Measurements from ENCODE around the gene C16orf87. TPM values are rescaled to one million over a fixed set of nuclear protein-coding genes. Genes with fewer than 3 reads are reported as not detected.

C16orf87 gene
- polyA plus RNA-seq, 12 donors = 25.3 to 39.7 (median 28.9) TPM; not detected in 1

DNA sequence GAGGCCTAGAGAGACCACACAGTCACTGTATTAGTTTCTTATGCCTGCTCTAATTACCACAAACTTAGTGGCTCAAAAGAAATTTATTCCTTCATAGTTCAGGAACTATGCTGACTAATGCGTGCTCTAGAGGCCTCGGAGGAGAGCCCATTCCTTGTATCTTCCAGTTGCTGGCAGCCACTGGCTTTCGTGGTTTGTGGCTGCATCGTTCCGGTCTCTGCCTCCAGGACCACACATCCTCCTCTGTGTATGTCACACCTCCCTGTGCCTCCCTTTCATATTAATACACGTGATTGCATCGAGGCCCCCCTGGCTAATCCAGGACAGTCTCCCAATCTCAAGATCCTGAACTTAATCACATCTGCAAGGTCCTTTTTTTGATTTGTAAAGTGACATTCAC lies 65.9 kb downstream of the C16orf87 start:
- no peak for DNase-seq

DNA sequence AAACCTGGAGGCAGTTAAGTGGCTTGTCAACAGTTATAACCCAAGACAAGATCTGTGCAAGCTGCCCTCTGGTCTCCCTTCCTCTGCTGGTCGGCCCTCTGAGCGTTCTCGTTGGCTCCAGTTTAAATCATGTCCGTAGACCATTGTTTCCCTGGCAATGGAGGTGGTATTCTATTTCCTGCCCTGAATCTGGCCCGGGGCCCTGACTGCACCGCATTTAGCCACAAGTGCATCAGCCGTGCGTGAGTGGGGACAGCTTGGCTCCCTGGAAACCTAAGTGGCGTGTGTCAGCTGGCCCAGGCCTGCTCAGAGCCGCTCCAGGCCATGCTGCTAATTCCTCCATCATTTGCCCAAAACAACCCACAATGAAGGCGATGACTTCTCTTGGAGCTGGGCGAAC lies 67.8 kb downstream of the C16orf87 start:
- no peak for DNase-seq

DNA sequence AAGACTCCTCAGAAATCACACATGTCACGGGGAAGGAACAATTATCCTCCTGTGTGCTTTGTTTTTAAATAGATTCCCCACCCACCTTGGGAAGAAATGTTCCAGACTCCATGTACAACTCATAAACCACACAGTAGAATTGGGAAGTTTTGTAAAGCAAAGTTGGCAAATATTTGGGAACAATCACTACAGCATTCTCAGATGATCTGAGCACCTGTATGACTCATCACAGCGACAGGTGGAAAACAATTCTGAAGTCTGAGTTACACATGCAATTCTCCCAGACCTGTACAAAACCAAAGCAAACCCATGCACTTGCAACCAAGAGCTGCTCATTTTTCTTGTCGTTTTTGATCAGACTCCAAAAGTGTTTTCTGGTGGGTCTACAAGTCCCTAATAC lies 68.4 kb downstream of the C16orf87 start:
- DNase-seq = no peak

DNA sequence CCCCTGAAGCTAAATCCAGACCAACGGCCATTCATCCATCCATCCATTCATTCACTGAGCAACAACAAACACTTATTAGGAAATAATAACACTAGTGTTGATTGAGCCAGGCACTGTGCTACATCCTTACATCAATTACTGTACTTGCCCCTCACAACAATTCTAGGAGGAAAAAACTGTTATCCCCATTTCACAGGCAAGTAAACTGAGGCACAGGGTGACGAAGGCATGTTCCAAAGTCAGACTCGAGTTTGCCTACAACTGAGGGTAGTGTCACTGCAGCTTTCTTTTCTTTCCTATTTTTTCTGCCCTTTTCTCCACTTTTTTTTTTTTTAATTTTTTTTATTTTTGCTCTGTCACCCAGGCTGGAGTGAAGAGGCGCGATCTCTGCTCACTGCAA lies 71.7 kb downstream of the C16orf87 start:
- DNase-seq = no peak

DNA sequence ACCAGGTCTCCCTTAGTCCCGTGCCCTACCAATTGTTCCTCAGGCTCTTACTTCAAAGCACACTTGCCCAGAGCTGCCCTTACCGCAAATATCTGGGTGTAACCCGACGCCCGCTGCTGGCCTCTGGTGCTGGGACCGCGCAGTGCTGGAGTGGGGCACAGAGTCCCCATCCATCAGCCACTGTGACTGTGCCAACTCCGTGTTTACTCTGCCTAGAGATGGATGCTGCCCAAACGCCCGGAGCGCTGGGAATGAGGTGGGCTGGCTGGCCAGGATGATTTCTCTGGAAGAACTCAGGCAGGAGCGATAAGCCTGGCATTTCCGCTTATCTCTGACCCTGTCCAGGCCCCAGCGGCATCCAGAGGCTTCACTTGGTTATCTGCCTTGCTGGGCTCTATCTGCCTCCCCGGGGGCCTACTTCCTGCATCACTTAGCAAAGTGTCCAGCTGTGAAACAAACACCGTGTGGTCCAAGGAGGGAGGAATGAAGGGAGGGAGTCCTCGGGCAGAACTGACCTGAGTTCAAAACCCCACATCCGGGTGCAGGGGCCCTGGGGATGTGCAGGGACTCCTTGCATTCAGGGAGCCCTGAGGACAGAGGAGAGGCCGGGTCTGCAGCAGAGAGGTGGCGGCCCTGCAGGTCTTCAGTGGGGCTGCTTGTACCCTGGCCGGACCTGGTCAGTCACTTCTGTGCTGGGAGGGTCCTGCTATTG lies 73.5 kb downstream of the C16orf87 start:
- no peak for DNase-seq

DNA sequence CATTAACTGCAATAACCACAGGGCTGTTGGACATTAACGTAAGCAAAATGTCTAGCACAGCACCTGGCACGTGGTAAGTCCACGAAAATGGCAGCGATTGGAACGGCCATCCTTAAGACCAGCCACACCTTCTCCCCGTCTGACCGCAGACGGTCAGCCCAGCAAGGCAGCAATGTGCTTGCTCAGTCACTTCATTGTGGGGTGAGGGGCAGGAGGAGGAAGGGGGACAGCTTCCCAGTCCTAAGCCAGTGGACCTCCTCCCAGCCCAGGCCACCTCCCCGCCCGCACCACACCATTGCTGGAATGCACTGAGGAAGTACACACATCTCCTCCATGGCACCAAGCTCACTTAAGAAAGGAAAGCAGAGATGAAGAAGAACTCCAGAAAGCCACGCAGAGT lies 74.2 kb downstream of the C16orf87 start:
- no peak for DNase-seq

DNA sequence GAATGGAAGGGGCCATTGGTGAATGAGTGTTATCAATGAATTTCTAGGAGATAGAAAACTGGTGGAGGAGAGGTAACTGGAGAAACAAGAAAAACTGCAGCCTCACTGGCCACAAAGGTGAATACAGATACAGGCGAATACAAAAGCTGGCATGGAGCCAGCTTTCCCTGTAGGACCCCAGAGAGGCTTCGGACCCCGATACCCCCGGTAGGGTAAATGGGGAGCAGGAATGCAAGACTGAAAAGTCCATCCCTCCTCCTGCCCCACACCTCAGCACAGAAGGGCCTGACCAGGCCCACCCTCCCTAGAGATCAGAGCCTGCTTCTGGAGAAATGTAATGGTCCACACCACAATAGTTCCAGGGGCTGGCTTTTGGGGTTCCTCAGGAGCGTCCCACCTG lies 78.0 kb downstream of the C16orf87 start:
- DNase-seq = no peak

DNA sequence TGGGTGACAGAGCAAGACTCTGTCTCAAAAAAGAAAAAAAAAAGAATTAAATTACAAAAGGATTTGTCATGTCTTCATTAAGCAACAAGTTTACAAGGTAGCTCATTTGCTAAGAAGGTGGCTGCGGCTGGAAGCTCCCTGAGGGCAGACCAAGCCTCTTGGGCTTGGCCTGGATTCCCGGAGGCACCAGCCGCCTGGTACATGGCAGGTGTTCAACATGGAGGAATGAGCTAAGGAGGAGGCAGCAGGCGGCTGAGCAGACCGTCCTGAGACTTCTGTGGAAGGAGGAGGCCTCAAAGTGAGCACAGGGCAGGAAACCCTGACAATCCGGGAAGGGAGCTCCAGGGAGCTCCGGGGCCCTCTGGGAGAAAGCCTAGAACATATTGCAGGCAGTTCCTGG lies 79.6 kb downstream of the C16orf87 start:
- DNase-seq = no peak

DNA sequence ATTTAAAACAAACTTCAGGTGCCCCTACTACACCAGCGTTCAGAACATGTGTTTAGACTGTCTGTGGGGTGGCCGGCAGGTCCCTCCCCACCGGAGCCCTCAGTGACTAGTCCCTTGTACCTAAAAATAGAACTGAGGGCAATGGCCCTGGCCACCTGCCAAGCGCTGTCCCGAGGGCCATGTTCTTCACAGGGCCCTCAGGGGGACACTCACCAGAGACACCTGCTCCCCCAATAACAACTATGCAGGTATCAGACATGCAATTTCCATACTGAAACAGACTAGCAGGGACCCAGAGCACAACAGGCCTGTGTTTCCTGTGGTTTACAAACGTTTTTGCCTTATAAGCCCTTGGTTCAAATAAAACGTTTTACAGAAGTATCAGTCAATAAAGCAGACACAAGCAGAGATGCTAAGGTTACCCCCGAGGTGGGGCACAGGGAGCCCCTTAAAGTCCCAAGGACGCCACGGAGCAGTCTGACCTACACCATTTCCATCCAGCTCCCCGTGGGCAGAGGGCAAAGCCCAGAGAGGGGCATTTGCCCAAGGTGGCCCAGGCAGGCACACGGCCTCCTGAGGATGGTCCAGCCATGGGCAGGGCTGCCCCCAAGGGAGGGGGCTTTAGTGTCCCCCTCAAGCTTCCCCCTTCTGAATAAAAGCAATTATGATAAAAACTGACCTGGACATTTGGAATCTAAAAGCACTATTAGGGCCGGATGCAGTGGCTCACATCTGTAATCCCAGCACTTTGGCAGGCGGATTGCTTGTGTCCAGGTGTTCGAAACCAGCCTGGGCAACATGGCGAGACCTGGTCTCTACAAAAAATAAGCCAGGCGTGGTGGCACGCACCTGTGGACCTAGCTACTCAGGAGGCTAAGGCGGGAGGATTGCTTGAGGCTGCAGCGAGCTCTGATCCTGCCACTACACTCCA lies 81.9 kb downstream of the C16orf87 start:
- no peak for DNase-seq

DNA sequence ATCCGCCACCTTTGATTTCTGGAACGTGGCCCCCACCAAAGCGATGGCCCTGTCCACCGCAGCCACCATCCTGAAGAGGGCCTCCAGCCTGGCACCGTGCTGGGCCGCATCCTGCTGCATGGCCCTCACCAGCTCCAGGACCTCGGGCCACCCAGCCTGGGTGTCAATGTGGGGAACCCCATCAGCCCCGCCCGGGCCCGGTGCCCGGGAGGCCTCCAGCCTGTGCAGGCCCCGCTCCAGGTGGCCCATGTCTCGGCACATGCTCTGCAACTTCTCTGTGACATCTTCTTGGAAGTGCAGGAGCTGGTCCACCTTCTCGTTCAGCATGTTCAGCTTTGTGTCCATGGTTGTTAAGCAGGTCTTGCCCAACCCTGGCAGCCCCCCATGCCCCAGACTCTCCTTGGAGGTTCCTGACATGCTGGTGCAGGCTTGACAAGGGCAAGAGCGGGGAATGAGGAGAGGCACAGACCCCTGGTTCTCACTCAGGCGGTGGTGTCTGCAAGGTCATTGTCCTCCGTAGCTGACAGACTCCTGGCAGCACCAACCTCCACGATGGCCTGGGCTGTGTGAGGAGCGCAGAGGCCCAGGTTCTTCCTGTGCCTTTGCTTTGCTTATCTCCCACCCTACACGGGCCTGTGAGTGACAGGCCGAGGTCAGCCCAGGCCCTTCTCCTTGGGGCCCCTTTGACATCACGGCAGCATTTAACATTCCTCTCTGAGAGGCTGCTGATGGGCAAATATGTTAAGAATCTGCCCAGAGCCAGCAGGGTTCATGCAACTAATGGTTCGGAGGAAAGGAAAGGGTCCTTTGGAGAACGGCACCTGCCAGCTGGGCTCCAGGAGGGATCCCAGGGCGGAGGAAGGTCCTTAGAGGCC lies 83.0 kb downstream of the C16orf87 start, which contains the start of gene MYLK3:
MYLK3 (minus strand) TSS at position 568 of the 875 bp plus-strand sequence; CDS start at position 417, 151 bp downstream.
- no peak for DNase-seq

DNA sequence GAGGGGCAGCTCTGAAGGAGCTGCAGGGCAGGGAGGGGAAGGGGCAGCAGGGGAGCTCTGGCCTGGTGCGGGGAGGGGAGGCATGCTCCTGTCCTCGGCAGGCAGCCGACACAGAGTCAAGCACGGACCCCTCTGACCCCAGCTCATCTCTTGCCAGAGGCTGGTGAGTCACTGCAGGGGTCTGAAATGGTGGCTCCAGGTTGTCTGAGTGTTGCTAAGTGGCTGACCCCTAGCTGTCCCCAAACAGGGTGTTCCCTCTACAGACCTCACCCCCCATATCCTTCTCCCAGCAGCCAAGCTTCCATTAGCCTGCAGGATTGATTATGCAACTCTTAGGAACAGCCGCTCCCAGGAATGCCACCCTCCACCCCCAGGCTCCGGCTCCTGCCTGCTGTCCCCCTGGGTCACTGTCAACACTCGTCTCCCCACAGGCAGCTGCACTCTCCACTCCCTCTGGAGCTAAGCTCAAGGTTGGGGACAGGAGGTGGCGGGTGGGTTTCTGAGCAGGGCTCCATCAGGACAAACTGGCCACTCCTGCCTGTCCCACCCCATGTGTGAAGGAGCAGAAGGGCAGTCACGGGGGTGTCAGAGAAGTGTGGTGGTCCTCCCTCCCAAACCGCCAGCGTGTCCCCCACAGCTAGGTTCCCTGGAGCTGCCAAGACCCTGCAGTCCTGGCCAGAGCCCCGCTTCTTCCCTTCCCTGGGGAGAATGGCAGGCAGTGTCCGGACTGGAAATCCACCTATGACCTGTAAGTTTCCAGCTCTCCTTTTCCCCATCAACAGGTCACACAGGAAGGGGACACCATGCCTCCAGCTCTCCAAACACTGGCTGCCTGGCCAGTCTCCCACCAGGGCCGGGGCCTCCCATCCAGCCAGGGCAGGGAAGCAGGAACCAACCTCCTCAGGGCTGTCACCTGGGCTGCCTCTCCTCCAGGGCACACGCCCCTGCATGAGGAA lies 83.9 kb downstream of the C16orf87 start:
- DNase-seq = no peak

Other genes with a start within 250 kb of the C16orf87 start
- gene SHCBP1, start 209.8 kb downstream of the C16orf87 start, polyA plus RNA-seq (ENCODE audit: insufficient read length in 12 of 12) = 10 to 100 TPM in 5 of 12 donors, 1 to 10 TPM in 6, not detected in 1; 3.0 to 15.5 (median 9.8) TPM
- gene VPS35, start 142.0 kb downstream of the C16orf87 start, polyA plus RNA-seq (ENCODE audit: insufficient read length in 12 of 12) = 100 to 1,000 TPM in 2 of 12 donors, 10 to 100 TPM in 10; 66.1 to 210 (median 88.5) TPM
- 10 to 100 TPM in 9 of 12 donors, 1 to 10 TPM in 2, not detected in 1; 5.9 to 28.6 (median 12.4) TPM for gene ORC6, start 141.5 kb downstream of the C16orf87 start, polyA plus RNA-seq (ENCODE audit: insufficient read length in 12 of 12)
- gene MYLK3, start 82.8 kb downstream of the C16orf87 start, polyA plus RNA-seq (ENCODE audit: insufficient read length in 12 of 12) = 10 to 100 TPM in 9 of 12 donors, 1 to 10 TPM in 2, not detected in 1; 3.4 to 22.2 (median 12.5) TPM
- 10 to 100 TPM in 11 of 12 donors, not detected in 1; 16.1 to 45.1 (median 26.2) TPM for gene GPT2, start 53.2 kb upstream of the C16orf87 start, polyA plus RNA-seq (ENCODE audit: insufficient read length in 12 of 12)
- gene DNAJA2, start 142.5 kb upstream of the C16orf87 start, polyA plus RNA-seq (ENCODE audit: insufficient read length in 12 of 12) = 100 to 1,000 TPM in 1 of 12 donors, 10 to 100 TPM in 11; 43.0 to 183 (median 51.5) TPM

All from muscle of arm (tissue), 12 donors.